Tibial nerve (tissue), 4 donors: ENCODE measurements around the gene GPRIN2. TPM values are rescaled to one million over a fixed set of nuclear protein-coding genes. Genes with fewer than 3 reads are reported as not detected.

Experiments
- DNase-seq, 2 donors: peaks; one replicate each; pipeline ENCODE4 v3.0.0-alpha.2; 2019; ENCODE audit warnings: low spot score in 2 of 2
- H3K27ac ChIP-seq, 4 donors: fragments of 200-600 bp; sonication (generic) in 3 of 4; one replicate each; pipeline ENCODE4 v1.5.1; 2017 to 2019; ENCODE audit warnings: mild to moderate bottlenecking in 1 of 4
- H3K27me3 ChIP-seq, 2 donors: fragments of 200-600 bp; sonication (generic) in 1 of 2; one replicate each; pipeline versions ENCODE4 v1.5.1 to v1.6.0; 2017 to 2019
- H3K36me3 ChIP-seq, 3 donors: fragments of 200-600 bp; sonication (generic); one replicate each; pipeline ENCODE4 v1.5.1; 2018 to 2019
- H3K4me1 ChIP-seq, 4 donors: fragments of 200-600 bp; sonication (generic) in 3 of 4; one replicate each; pipeline ENCODE4 v1.5.1; 2017 to 2019
- H3K4me3 ChIP-seq, 4 donors: fragments of 200-600 bp; sonication (generic) in 3 of 4; one replicate each; pipeline ENCODE4 v1.5.1; 2017 to 2019; ENCODE audit warnings: mild to moderate bottlenecking in 1 of 4, moderate library complexity in 1 of 4
- H3K9me3 ChIP-seq, 4 donors: fragments of 200-600 bp; sonication (generic) in 3 of 4; one replicate each; pipeline ENCODE4 v1.5.1; 2017 to 2019
- EP300 ChIP-seq, 2 donors: sonication (generic); formaldehyde crosslinking; IDR thresholded peaks; one replicate each; pipeline ENCODE4 v1.6.1; 2017; ENCODE audit warnings: antibody characterized with exemption in 2 of 2, mild to moderate bottlenecking in 1 of 2
- POLR2A ChIP-seq, 2 donors: fragments of 450-650 bp; IDR thresholded peaks; one replicate each; pipeline ENCODE4 v1.6.1; 2017; ENCODE audit warnings: antibody characterized with exemption in 2 of 2, mild to moderate bottlenecking in 2 of 2, moderate library complexity in 2 of 2
- WGBS, 2 donors: methylation state at CpG; one replicate each; pipeline ENCODE4 v1.1.5; 2018; 5-methylcytosine and 5-hydroxymethylcytosine counted together
- total RNA-seq, 4 donors: library from RNA; depleted of rRNA; stranded (reverse); fragments of >200 nt; gene quantifications; one replicate each; pipeline ENCODE4 v1.1.0, GENCODE V29; 2016
- TF ChIP-seq, protein P1 (sequence below), 5 experiments: fragments of 200-600 bp in 3 of 5; fragments of 450-650 bp in 2 of 5; sonication (generic) in 3 of 5; IDR thresholded peaks; one replicate each; pipeline ENCODE4 v1.5.1; 2016 to 2019; ENCODE audit warnings: antibody characterized with exemption in 5 of 5, mild to moderate bottlenecking in 3 of 5, moderate library complexity in 2 of 5

The GPRIN2 gene
- total RNA-seq, 4 donors from 2014 or later: 0.98 to 2.8 (median 2.3) TPM

DNA sequence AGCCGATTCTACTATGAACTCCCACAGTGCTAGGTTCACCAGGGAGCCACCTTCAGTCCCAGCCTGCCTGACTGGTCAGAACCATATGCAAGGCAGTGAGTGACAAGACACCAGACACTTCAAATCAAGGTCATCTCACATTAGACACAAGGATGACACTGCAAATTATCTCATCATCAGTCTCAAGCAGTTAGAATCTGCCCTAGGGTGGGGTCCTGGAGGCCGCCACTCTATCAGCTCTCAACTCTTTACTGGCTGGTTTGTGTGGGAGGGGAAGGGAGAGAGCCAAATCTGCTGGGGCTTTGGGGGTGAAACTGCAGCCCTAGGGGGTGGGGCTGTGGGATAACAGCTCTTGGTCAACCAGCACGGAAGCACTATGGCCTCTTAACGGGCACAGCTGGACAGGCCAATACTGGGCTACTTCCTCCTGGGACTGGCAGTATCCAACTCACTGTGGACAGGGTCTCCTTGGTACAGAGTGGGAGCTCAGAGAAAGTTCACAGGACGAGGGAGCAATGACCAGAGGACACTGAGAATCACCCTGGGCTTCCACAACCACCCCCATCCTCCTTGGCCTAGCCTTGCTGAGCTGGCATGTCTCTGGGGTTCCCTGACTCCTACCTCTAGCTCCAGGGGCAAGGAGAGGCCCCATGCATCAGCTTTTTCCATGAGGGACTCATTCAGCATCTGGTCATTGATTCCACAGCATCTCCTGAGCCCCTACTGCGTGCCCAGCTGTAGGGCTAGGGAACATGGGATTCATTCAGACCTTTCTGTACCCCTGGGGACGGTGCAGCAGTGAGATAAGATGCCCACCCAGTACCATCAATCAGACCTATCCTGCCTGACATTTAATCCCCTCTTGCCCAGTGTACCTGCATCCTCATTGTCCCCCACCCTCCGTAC lies 5.4 kb downstream of the GPRIN2 start:
- DNase-seq: no peak
- Histone ChIP-seq H3K36me3 (no peaks in the 10 kb centered on the region), H3K4me1 (peaks cover 0 to 6% (median 5%) of the 10 kb centered on the region in 4 donors), H3K27me3 (peaks cover 0 to 32% of the 10 kb centered on the region in 2 donors), H3K9me3 (no peaks in the 10 kb centered on the region), H3K4me3 (no peak overlapping the region), H3K27ac (no peak overlapping the region)
- TF ChIP-seq POLR2A (IDR thresholded peaks at IDR 0.05): no peak
- TF ChIP-seq, protein P1, sequence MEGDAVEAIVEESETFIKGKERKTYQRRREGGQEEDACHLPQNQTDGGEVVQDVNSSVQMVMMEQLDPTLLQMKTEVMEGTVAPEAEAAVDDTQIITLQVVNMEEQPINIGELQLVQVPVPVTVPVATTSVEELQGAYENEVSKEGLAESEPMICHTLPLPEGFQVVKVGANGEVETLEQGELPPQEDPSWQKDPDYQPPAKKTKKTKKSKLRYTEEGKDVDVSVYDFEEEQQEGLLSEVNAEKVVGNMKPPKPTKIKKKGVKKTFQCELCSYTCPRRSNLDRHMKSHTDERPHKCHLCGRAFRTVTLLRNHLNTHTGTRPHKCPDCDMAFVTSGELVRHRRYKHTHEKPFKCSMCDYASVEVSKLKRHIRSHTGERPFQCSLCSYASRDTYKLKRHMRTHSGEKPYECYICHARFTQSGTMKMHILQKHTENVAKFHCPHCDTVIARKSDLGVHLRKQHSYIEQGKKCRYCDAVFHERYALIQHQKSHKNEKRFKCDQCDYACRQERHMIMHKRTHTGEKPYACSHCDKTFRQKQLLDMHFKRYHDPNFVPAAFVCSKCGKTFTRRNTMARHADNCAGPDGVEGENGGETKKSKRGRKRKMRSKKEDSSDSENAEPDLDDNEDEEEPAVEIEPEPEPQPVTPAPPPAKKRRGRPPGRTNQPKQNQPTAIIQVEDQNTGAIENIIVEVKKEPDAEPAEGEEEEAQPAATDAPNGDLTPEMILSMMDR (IDR thresholded peaks at IDR 0.05): no peak
- no peak for TF ChIP-seq EP300 (IDR thresholded peaks at IDR 0.05)
- WGBS, 2 donors: 74 to 78% methylated on average over 8 of the region's 8 CpGs

DNA sequence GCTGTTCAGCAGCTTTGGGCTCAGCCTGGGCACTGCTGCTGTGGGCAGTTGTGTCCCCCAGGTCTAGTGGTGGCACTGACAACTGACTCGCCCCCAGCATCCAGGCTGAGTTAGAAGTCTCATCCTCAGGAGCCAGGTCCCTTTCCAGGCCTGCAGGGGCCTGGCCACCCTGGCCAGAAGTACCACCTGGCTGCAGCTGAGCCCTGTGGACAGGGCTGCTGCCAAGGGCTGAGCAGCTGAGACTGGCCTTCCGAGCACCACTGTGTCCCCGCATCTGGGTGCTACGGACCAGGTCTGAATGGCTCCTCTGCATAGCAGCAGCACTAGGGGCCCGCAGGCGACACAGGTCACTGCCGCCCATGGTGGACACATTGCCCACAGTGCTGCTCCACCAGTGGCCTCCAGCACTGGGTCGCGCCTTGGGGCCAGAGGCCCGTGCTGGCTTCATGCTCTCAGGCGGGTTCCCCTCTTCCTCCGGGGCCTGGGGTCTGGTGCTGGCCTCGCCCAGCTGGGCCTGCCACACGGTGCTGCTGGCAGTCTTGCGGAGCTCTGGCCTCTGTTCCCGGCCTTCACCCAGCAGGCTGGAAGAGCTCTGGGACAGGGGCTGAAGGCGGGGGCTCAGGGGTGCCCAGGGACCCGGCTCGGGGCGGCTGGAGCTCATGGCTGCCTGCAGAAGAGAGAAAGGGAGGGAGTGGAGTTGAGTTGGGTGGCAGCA lies 6.2 kb downstream of the GPRIN2 start:
- Histone ChIP-seq H3K4me3 (no peak overlapping the region), H3K27me3 (peaks cover 0 to 24% of the 10 kb centered on the region in 2 donors), H3K4me1 (no peaks in the 10 kb centered on the region), H3K27ac (no peak overlapping the region), H3K36me3 (no peaks in the 10 kb centered on the region), H3K9me3 (no peaks in the 10 kb centered on the region)
- DNase-seq: peak in 1 of 2 donors; percentile 13
- 86 to 93% methylated on average over 13 to 20 of the region's 20 CpGs for WGBS, 2 donors
- TF ChIP-seq EP300 (IDR thresholded peaks at IDR 0.05) (no peak), POLR2A (IDR thresholded peaks at IDR 0.05) (no peak)
- TF ChIP-seq, protein P1 (IDR thresholded peaks at IDR 0.05): no peak

DNA sequence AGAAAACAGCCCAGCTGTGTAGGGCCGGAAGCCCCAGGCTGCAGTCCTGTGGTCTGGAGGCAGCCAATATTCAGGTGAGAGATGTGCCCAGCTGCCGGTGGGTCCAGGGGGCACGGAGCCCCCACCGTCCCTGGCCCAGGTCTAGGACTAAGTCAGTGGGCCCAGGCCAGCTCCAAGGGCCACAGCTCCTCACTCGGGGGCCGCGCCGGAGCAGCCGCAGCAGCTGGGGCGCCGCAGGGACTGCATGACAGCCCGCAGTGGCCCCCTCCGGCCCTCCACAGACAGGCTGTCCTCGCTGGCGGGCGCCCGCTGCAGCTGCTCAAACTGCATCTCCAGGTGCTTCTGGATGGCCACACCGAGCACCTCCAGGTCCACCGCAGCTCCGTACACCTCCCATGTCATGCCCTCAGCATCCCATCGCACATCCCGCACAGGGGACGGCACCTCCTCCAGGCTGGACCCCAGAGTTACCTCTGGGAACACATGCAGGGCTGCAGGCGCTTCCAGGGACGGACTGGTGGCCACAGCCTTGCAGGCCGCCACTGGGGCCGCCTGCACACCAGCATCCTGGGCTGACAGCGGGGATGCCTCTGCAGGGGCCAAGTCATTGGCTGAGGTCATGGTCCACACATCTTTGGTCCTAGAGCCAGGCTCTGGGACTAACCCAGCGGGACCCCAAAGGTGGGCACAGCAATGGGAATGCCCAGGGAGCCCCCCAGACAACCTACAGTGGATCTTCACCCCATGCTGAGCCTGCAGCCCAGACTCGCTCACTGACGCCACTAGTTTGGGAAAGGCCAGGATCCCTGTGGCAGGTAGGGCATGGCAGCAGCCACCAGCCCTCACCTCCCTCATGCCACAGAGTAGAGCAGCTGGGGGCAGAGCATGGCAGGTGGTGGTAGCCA lies 7.0 kb downstream of the GPRIN2 start:
- Histone ChIP-seq H3K4me1 (no peaks in the 10 kb centered on the region), H3K9me3 (no peaks in the 10 kb centered on the region), H3K36me3 (no peaks in the 10 kb centered on the region), H3K27ac (no peak overlapping the region), H3K27me3 (peaks cover 0 to 15% of the 10 kb centered on the region in 2 donors), H3K4me3 (no peak overlapping the region)
- peak in 1 of 2 donors; percentile 12 for DNase-seq
- TF ChIP-seq, protein P1 (IDR thresholded peaks at IDR 0.05): no peak
- TF ChIP-seq EP300 (IDR thresholded peaks at IDR 0.05) (no peak), POLR2A (IDR thresholded peaks at IDR 0.05) (no peak)
- 90% methylated on average over 31 of the region's 31 CpGs for WGBS, 2 donors

DNA sequence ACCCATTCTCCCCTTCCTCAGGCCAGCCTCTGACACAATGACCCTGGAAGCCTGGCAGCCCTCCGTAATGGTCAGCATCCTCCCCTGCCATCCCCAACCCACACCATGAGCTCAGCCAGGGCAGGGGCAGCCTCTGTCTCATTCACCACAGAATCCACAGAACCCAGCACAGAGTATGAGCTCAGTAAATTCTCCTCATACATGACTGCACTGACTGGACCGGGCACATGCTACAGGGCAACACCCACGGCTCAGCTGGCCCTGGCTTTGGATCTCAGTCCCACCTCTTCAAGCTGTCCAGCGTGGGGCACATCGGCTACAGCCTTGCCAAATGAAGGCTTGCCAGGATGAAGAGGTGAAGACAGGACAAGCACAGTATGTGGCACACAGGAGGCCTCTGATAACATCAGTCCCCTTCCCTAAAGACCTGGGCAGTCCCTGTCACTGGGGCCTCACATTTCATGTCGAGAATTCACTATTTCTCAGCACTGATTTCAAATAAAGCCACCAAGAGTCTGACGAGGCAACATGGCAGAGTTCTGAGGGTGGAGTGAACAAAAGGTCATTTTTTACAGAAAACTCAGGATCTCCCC lies 7.9 kb downstream of the GPRIN2 start:
- H3K4me3 ChIP-seq: no peak overlapping the region
- DNase-seq: peak in 1 of 2 donors; percentile 11
- no peaks in the 10 kb centered on the region for H3K36me3 ChIP-seq
- 63 to 68% methylated on average over 7 of the region's 7 CpGs for WGBS, 2 donors
- TF ChIP-seq EP300 (IDR thresholded peaks at IDR 0.05): no peak
- H3K9me3 ChIP-seq: no peaks in the 10 kb centered on the region
- no peaks in the 10 kb centered on the region for H3K4me1 ChIP-seq
- peaks cover 0 to 8% of the 10 kb centered on the region in 2 donors for H3K27me3 ChIP-seq
- no peak overlapping the region for H3K27ac ChIP-seq
